GM12892 (cell line): ENCODE measurements around the gene DPH3.

ENCODE experiments used
- POLR2A ChIP-seq: IDR thresholded peaks from 2 replicates; pipeline ENCODE4 v1.6.1; 2011; ENCODE audit warnings: low read depth, low read length, control low read depth
- POLR2AphosphoS5 ChIP-seq: IDR thresholded peaks from 2 replicates; pipeline ENCODE4 v1.6.1; 2011; ENCODE audit warnings: low read depth, low read length, control low read depth

DNA sequence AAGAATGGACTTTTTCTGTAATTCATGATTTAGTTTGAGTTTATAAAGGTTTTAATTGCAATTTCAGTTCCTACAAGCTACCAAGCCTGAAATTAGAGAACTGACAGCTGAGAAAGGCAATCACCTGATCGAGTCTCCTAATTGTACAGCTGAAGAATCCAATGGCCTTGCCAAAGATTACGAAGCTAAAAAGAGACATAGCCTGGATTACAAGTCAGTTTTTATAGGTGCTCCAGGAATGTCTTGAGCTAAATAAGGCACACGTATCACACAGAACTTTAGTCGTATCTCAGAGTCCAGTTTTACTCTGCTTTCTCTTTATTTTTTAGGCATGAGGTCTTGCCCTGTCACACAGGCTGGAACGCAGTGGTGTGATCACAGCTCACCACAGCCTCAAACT, 6.6 kb downstream of the DPH3 start:
- TF ChIP-seq POLR2AphosphoS5 = no peak
- TF ChIP-seq POLR2A = no peak
